Activated CD4-positive, CD25-positive, alpha-beta regulatory T cell treated with anti-CD3 and anti-CD28 coated beads, Interleukin-2, amount 50 U/mL, for 16 hours (primary cell): ENCODE measurements around the gene HOXB4.

Source experiments
- DNase-seq: peaks from one replicate; pipeline ENCODE4 v3.0.0-alpha.2; 2020; ENCODE audit warnings: low read depth, low spot score

Gene HOXB4

DNA sequence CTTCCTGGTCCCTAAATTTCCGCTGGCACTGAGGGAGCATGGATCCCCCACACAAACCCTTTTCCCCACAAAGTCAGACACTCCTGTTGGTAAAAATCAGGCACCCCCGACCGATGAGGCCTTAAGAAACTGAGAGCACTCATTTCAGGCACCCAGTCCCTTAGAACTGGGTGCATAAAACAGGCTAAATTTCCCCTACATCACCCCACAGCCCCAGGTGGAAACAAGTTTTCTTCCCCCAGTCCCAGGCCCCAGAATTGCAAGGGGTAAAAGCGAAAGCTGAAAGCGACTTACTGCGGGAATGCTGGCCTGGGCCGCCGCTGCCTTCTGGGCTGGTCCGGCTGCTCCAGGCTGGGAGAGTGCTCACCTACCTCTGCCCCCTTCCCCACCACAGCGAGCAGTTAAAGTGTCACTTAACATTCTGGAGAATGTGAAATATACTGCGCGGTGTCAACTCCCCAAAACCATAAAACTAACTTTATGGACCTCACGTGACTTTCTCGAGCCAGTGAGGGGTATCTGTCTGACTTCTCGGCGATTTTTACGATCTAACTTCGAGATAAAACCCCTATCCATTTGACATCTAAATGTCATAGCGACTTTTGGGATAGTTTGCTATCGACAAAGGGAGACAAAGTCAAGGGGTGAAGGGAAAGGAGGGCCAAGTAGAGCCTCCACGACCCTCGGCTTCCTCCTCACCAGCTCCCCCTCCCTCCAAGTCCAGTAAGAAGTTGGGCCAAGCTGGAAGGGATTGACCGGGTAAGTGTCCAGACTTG, 11.9 kb upstream of the HOXB4 start, which contains the start of gene HOXB3:
HOXB3 (minus strand) TSS at position 411 of the 776 bp plus-strand sequence. CDS start 37,767 bp downstream, outside the sequence.
- no peak for DNase-seq

- no peak for DNase-seq
These were observed 11.1 kb upstream of the HOXB4 start for GRCh38 chr17:48589060-48589830.

DNA sequence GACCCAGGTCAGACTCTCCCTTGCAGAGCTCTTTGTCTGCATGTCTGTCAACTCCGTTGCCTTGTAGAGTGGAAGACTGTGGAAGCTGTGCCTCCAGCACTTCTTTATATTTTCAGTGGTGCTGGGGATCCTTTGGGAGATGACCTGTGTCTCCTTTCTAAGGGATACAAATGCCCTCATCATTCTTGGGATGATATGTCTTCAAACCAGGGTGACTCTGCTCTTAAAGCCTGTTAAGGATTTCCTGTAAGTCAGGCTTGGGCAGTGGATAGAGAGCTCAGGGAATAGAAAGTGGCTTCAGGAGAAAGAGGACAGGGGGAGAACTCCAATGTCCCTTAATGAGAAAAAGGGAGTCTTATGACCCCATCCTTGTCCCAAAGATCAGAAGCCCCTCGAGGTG, 10.4 kb upstream of the HOXB4 start:
- DNase-seq: no peak

GRCh38 chr17:48588074-48588415, 9.9 kb upstream of the HOXB4 start:
- no peak for DNase-seq

- no peak for DNase-seq
These were observed 9.3 kb upstream of the HOXB4 start for GRCh38 chr17:48587276-48588073.

GRCh38 chr17:48586355-48587258, 8.5 kb upstream of the HOXB4 start:
- DNase-seq: no peak

DNA sequence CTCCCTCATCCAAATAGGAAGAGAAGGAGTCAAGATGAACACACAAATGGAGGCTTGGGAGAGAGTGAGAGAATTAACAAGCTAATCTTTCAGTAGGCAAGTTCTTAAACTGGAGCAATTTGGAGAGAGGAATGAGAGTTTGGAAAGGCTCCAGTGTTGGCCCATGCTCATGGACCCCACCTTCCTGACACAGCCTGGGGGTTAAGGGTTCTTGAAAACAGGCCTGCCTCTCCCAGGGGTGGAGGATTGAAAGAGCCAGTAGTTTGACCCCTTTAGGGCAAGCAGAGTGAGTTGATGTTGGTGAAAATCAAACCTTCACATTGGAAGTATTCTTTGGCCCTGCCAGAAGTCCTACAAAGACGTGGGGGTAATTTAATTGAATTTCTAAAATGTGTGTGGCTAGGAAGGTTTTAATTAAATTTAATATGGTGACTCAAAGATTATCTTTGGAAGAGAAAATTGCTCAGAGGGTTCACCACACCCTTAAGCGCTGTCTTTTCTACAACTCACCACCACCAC, 6.1 kb upstream of the HOXB4 start:
- DNase-seq: no peak

DNA sequence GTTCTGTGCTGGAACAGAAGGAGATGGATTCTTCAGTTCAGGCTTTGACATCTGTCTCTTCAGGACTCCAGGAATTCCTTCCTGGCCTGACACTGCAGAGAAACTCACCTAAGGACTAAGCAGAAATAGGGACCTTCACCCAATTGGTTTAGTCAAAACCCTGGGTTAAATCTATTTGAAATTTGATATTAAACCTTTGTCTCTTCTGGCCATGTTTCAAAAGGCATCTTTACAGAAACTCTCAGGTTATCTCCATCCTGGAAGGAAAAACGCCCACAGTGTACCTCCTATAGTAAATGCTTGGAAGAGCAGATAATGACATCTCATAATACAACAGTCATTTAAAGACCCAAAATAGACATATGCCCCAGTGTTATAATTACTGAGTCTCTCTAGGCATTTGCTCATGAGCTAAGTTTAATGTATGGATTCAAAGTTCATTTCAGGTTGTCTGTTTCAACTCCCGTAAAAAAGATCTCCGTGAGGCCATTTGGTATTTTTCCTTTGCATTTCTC, 5.6 kb upstream of the HOXB4 start:
- no peak for DNase-seq

DNA sequence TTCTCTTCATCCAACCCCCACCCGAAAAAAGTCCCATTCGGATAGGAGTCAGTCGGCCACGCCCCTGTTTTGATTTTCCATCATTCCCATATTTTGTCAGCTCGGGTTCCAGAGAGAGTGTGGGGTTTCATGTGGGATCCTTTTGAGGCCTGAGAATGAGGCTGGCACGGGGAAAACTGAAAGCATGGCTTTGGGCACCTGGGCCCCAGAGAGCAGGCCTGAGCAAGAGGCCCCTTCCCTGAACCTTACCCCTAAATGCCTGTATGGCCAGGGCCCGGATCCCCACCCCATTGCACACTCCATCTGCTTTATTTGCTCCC, 4.6 kb upstream of the HOXB4 start:
- DNase-seq: no peak

- no peak for DNase-seq
These were observed 1.8 kb upstream of the HOXB4 start for GRCh38 chr17:48579760-48580554.

- no peak for DNase-seq
These were observed 1.3 kb upstream of the HOXB4 start for GRCh38 chr17:48579471-48579759.

GRCh38 chr17:48578616-48579470, 693 bp upstream of the HOXB4 start:
- DNase-seq: no peak

- DNase-seq: no peak
These were observed 712 bp downstream of the HOXB4 start for GRCh38 chr17:48577330-48577945.

DNA sequence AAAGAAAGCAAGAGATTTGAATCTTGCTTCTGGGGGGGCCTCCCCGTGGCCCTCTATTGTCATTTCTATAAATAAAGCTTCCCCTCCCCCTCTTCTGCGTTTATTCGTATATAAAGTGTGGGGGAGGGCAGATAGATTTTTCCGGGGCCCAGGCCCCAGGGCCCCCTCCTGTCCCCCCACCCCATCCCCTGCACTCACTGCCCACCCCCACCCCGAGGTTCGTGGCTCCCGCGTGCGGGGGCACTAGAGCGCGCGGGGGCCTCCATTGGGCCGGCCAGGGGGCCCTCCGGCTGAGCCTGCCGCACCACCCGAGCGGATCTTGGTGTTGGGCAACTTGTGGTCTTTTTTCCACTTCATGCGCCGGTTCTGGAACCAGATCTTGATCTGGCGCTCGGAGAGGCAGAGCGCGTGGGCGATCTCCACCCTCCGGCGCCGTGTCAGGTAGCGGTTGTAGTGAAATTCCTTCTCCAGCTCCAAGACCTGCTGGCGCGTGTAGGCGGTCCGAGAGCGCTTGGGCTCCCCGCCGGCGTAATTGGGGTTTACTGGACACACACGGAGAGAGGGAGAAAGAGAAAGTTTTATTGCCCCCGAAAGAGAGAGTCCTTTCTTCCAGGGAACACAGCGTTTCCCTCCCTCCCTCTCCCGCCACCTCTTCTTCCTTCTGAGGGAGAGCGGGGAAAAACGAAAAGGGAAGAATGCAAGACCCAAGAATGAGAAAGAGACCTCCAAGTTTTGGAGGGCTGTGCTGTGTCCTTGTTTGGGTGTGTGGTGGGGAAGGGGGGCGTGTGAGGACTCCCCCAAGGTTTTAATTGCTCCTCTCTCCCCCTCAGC, 1.5 kb downstream of the HOXB4 start:
- no peak for DNase-seq

DNA sequence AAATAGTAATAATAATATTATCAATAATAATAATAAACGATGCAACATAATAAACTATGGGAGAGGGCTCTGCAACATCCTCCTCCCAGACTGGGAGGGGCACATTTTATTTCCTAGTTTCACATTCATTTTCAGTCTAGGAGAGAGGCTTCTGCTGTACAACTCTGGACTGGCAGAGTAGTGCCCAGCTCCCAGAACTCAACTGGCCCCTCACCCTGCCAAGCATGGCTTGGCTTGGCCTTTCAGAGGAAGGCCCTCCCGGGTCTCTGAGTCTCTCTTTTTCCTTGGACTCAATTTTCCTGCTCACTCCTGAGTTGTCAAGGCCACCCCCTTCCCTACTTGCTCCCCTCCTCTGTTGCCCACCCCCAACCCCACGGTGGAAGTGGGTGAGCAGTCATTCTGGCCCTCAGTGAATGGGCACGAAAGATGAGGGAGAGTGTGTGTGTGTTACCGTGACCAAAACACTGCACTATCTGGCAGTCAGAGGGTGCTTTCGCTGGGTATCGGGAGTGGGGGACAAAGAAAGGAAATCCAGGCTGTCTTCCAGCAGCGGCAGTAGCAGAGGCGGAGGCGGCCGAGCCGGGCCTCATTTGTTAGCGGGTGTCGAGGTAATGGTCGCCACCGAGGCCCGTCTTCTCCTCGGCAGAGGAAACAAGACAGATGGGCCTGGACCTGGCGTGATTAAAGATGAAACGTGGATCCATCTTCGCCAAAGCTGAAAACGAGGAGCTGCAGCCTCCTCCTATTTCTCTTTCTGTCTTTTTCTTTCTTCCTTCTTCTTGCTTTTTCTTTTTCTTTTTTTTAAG, 2.3 kb downstream of the HOXB4 start:
- no peak for DNase-seq

GRCh38 chr17:48575066-48575582, 3.0 kb downstream of the HOXB4 start:
- no peak for DNase-seq

- no peak for DNase-seq
These were observed 3.6 kb downstream of the HOXB4 start for GRCh38 chr17:48574505-48575065.
